GM18519 (cell line): Measurements from ENCODE around the gene SYNPO2.
"Not testable (repeated sequence)": the region's sequence is repeated elsewhere in the genome, so short reads cannot be mapped to it uniquely, and the experiment has no call there.

ENCODE experiments used
- ATAC-seq: cut with Tn5 transposase; IDR thresholded peaks from one replicate; pipeline ENCODE4 v1.9.1; 2021; ENCODE audit warnings: mild to moderate bottlenecking, moderate library complexity; ENCODE audit not compliant: unreplicated experiment, low FRiP score

Gene SYNPO2

DNA sequence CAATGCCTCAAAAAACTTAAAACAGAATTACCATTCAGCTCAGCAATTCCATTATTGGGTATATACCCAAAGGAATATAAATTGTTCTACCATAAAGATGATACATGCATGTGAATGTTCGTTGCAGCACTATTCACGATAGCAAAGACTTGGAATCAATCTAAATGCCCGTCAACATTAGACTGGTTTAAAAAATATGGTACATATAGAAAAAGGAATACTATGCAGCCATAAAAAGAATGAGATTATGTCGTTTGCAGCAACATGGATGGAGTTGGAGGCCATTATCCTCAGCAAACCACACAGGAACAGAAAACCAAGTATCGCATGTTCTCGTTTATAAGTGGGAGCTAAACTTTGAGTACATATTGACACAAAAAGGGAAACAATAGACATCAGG is 10.9 kb upstream of the SYNPO2 start:
- no peak for ATAC-seq

DNA sequence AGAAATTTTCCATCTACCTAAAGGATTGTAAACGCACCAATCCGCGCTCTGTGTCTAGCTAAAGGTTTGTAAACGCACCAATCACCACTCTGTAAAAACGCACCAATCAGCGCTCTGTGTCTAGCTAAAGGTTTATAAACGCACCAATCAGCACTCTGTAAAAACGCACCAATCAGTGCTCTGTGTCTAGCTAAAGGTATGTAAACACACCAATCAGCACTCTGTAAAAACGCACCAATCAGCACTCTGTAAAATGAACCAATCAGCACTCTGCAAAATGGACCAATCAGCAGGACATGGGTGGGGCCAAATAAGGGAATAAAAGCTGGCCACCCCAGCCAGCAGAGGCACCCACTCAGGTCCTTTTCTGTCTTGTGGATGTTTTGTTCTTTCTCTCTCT is 10.1 kb upstream of the SYNPO2 start:
- ATAC-seq: not testable (repeated sequence)

DNA sequence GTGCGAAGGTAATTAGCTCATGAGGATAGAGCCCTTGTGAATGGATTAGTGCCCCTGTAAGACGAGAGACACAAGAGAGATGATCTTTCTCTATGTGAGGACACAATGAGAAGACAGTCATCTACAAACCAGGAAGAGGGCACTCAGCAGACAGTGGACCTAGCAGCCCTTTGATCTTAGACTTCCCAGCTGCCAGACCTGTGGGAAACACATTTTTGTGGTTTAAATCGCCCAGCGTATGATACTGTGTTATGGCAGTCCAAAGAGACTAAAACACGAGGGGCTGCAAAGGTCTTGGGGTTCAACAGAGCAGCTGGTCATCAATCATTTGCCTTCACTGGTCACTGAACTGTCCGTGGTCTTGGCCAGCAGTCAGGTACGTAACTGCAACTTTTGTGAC is 9.2 kb upstream of the SYNPO2 start:
- no peak for ATAC-seq

DNA sequence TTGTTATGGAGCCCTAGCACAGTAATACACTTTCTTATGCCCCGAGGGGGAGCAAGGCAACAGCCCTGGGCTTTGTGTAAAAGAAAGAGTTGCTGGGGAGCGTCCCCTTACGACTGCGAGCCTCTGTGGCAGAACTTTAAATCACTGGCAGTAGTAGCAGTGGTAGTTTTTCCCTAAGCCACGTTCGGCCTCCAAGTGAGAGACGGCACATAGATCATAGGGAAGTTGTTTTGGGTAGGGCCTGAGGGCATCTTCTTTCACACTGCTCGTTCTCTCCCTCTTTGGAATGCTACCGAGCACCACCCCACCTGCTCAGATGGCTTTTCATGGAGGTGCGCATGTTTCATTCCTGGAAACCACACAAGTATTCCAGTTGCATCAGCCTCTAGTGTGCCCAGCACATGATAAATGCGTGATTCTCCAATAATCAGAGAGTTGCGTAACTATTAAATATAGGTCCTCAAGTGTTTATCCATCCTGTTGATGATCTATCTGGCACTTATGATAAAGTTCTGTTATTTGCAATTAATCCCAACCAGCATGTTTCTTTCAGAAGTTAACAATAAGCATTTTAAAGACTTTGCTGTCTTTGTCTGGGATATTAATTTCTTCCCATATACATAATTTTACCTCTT is 7.0 kb upstream of the SYNPO2 start:
- ATAC-seq: no peak

DNA sequence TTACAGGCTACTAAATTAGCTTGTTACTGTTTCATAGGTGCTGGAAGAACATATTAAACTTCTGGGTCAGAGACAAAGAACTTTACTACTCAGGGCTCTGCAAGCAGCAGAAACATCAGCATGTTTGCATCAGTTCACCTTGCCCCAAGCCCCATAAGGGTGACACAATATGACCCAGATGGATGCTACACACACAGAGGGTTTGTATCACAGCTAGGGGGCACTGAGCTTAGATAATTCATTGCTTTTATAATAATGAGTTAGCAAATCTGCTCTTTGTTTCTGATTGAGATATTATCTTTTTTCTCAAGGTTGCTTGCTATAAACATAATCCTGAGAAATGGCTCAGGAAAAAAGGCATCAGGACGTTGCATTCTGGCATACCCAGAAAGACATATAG is 4.8 kb upstream of the SYNPO2 start:
- no peak for ATAC-seq

DNA sequence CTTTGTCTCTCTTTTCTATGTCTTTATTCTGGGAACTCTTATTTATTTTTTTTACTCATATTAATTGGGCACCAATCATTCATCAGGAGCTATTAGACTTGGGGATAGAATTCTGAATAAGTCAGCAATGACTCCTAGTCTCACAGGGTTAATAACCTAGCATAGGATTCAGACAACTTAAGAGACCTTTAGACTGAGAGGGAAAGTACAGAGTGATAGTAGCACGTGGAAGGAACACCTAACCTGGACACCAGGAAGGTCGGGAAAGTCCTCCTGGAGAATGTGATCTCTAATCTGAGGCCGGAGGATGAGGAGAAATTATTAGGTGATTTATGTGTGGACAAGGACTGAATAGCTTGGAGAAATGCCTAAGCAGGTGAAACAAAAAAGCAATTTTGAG is 3.9 kb upstream of the SYNPO2 start:
- ATAC-seq: no peak

GRCh38 chr4:118889312-118889691 is 648 bp downstream of the SYNPO2 start:
- ATAC-seq: no peak

- no peak for ATAC-seq
These were observed 5.4 kb downstream of the SYNPO2 start for GRCh38 chr4:118894034-118894433.

GRCh38 chr4:118898221-118898620 is 9.6 kb downstream of the SYNPO2 start:
- no peak for ATAC-seq

DNA sequence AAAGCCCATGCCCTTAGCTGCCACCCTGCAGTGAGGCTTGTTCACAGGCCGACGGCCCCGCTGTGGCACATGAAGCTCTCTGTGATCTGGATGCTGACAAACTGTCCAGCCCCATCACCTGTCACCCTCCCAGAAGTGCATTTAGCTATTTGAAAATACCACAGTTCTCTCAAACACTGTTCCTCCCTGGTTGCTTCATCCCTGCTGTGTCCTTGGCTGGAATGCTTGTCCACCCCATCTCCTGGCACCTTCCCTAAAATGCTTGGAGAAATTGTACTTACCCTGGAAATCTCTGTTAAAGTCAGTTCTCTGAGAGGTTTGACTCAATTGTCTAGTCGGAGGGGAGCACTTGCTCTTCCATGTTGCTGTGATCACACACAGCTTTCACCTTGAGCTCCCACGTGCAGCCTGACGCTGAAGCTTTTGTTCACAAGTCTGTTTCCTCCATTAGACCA is 10.1 kb downstream of the SYNPO2 start:
- no peak for ATAC-seq

- no peak for ATAC-seq
These were observed 15.8 kb downstream of the SYNPO2 start for GRCh38 chr4:118904418-118904817.

GRCh38 chr4:118904935-118905334 is 16.3 kb downstream of the SYNPO2 start:
- no peak for ATAC-seq

DNA sequence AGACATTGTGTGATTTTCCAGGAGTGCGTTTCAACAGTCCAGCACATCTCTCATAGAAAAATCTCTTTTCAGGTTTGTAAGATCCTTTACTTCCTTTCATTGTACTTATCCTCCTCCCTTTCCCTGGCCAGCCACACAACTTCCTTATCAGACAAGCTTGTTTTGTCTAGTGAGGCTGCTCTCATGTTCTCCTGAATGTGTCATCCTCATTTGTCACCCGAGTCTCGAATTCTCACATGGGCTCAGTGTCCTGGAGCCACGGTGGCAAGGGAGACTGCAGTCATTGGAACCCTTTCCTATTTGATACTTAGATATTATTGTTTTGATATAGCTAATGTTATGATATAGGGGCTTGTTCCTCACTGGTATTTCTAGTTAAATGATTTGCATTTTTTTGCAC is 16.9 kb downstream of the SYNPO2 start:
- no peak for ATAC-seq

- no peak for ATAC-seq
These were observed 20.7 kb downstream of the SYNPO2 start for GRCh38 chr4:118909173-118909956.

DNA sequence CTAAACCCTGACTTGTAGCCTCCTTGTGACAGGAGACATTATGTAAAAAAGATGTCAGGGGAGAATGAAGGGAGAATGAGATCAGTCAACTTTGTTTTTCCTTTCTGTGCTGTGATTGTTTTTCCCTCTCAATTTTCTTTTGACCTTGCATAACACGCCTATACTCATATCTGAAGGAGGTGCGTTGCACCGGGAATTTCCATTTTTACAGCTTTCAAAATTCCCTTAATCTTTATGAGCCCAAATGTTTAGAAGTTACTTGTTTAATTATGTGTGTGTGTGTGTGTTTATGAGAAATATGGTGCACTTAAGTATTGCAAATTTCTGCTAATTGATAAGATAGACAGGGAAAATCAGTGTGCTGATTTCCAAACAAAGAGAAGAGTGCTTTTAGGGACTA is 21.6 kb downstream of the SYNPO2 start:
- ATAC-seq: no peak

DNA sequence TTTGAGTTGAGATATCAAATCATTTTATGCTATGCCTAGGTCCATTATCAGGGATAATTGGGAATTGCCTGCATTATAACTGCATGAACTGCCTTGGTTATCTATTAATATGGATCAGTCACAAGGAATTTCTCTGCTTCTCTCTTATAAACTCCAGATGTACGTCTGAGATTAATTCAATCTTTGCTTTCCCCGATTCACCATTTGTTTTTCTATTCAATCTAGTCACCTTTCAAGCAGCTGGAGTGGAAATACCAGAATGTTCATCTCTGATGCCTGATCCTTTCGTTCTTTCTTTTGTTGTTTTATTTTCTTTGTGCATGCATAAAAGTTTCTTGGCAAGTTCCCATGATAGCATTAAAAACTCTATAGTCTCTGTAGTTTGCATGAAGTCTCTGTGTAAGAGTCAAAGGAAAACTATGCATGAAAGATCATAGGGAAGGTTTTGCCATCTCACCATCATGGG is 22.6 kb downstream of the SYNPO2 start:
- no peak for ATAC-seq

GRCh38 chr4:118915468-118915867 is 26.8 kb downstream of the SYNPO2 start:
- ATAC-seq: no peak

DNA sequence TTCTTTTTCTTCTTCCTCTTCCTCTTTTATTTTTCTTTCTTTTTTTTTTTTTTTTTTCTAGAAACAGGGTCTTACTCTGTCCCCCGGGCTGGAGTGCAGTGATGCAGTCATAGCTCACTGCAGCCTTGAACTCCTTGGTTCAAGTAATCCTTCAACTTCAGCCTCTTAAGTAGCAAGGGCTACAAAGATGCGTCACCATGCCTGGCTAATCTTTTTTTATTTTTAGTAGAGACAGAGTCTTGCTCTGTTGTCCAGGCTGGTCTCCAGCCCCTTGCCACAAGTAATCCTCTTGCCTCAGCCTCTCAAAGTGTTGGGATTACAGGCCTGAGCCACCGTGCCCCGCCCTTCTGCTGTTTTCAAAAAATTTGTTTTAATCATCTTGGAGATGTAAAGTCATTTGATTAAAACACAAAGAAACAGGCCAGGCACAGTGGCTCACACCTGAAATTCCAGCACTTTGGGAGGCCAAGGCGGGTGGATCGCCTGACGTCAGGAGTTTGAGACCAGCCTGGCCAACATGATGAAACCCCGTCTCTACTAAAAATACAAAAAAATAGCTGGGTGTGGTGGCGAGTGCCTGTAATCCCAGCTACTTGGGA is 28.1 kb downstream of the SYNPO2 start:
- ATAC-seq: no peak

DNA sequence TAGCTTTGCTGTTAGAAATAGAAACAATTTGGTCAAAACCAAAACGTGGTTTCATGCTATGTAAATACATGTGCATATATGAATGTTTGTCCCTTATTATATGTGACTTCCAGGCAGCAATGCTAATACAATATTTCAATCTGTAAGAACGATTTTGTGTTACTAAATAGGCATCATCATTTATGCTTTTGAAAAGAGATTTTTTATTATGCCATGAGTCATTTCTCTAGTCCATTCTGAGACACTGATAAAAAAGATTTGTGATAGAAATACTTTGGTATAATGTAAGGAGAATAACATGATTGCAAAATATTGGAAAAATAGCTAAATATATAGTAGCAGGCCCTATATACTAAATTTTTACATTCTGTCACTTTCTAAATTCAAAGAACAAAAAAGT is 28.9 kb downstream of the SYNPO2 start:
- ATAC-seq: no peak

GRCh38 chr4:118918388-118918787 is 29.7 kb downstream of the SYNPO2 start:
- ATAC-seq: no peak

DNA sequence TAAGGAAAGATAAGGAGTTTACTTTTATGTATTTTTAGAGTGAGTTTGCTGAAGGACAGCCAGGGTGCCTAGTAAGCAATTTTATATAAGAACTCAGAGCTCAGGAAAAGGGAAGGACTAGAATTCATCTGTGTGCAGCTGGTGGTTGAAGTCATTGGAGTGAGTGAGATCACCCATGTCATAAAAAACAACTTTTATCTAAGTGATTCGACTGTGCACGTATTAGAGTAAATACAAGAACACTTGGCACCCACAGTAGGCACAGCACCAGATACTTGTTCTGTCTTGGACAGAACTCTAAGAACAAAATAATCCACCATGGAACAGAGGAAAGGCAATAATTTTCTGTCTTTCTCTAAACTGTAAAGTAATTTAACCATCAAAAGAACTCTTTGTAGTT is 31.6 kb downstream of the SYNPO2 start:
- ATAC-seq: no peak

GRCh38 chr4:118921786-118922185 is 33.1 kb downstream of the SYNPO2 start:
- no peak for ATAC-seq
